HT-29 (cell line): Measurements from ENCODE around the gene TPD52L1. TPM values are rescaled to one million over a fixed set of nuclear protein-coding genes. Genes with fewer than 3 reads are reported as not detected.

Source experiments
- DNase-seq: peaks from one replicate; pipeline ENCODE4 v3.0.0-alpha.2; 2015; ENCODE audit warnings: low spot score
- total RNA-seq: library from RNA; depleted of rRNA; stranded (reverse); fragments of >200 nt; shearing (Covaris generic); gene quantifications from 2 replicates; pipeline ENCODE4 v1.2.3, GENCODE V29; 2014

The TPD52L1 gene
- total RNA-seq, 1 experiment from 2014 or later, result 56.9 TPM

DNA sequence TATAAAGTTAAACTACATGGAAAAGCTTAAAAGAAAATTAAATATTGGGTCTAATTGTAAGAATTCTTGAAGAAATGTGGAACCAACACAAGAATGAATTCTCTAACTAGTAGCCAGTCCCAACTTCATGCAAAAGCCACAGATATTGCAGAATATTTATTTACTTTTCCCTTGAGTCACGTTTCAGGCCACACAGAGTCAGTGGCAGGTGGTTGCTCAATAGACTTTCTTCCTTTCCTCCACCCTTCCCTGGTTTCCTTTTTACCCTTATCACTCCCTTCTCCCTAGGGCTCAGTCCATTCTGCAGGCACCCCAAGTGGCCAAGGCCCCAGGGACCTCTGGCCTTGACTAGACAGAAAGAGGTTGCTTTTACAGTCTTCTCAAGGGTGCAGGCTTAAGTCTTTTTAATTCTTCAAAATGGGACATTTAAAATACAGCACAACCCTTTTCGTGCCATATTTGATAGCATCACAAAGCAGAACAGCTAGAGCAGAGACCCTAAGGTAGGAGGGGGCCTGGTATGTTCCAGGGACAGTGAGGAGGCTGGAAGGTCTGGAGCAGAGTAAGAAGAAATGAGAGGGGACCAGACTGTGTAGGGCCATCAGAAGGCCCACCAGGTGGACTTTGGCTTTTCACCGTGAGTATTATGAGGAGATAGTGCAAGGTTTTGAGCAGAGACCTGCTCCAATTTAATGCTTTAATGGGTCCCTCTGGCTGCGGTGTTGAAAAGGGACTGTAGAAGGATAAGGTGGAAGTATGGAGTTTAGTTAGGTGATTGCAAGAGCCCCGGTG lies 83.2 kb downstream of the TPD52L1 start:
- no peak for DNase-seq

DNA sequence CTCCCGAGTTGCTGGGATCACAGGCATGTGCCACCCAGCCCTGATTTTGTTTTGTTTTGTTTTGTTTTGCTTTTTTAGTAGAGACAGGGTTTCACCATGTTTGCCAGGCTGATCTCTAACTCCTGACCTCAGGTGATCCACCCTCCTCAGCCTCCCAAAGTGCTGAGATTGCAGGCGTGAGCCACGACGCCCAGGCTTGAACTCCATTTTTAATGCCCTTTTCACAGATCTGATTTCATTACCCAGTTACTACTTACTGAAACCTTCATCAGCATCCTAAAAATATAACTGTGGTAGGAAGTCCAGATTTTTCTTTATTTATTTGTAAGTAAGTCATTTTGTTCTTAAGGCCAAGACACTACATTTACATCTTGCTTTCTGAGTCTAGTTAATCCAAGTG lies 84.2 kb downstream of the TPD52L1 start:
- DNase-seq, result no peak

DNA sequence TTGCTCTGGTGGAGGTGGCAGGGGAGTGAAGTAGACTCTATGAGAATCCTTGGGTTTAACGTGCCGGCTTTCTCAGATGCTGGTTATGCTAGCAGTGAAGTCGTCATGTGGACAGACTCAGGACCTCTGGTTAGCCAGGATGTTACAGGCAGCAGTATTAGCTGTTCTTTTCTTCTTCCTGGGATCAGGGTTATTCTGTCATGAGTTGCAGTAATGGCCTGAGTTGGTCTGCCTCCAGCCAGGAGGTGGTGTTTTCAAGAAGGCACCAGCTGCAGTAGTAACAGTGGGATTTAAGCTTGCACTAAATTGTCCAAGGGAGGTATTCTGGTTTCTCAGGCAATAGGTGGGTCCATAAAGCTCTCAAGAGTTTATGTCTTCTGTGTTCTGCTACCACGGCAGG lies 91.5 kb downstream of the TPD52L1 start:
- DNase-seq, result no peak

DNA sequence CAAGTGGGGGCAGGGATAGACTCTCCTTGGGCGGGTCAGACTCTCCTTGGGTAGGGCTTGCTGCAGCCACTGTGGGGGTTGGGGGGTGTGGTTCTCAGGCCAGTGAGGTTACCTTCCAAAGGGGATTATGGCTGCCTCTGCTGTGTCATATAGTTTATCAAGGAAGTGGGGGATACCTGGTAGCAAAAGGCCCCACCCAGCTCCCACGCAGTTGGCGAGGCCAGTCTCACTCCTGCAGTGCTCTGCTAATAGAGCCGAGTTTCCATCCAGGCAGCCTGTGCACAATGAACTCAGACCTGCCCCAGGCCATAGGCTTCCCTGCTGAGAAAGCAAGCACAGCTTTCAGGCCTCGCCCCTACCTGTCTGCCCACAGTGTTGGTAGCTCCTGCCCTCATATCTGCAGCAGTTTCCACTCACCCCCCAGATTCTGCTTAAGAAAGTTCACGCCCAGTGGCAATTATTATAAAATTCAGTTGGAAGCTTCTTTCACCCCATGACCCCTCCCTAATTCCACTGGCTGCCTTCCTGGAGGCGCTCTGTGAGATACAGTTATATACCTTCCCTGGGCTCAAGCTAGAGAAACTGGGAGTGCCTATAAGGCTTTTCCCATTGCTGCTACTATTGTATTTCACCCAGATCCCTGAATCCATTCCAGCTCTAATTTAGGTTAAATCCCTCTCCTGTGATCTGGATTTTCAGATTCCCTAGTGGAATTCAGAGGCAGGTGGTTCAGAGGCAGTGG lies 92.1 kb downstream of the TPD52L1 start:
- DNase-seq, result no peak

DNA sequence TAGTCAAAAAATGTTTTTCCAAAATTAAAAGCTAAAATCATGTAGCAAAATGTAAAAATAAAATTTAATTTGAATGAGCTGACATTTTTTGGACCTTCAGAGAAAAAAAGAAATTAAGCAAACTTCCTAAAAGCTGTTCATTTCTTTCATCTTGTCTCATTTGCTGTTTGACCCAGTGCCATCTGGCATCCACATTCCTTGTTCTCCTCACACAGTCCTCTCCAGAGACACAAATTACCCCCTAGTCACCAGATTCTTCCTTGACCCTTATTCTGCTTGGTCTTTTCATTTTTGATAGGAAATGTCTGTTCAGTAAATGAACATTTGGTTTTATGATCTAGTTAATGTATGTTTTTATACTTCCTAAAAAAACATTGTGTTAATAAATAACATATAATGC lies 93.0 kb downstream of the TPD52L1 start:
- no peak for DNase-seq

DNA sequence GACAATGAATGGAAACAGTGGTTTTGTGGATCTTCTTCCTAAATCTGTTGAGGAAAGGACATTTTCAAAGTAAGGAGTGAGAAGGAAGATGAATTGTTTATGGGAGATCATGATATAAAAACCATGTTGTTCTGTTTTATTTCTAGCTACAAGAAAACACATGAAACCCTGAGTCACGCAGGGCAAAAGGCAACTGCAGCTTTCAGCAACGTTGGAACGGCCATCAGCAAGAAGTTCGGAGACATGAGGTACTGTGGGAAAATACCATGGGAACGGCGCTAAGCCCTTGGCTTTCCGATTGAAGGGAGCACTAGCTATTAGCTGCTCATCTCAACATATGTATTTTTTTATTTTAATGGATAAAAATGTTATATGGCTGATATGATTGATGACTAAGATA lies 94.6 kb downstream of the TPD52L1 start:
- no peak for DNase-seq

DNA sequence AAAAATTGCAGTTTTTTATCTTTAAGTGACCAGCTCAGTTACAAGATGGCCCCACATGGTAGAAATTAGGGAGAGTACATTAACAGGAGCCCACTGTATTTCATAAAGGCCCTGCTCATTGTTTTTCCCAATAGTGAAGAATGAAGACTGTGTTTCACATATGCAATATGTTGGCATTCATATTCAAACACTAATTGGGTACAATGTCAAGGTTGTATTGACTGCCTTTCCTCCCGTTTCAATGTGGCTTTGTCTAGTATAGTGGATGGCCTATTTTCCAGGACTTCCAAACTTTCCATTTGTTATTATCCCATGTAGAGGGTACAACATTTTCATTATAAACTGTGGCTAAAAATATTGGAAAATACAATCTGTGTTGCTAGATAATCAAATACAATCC lies 96.9 kb downstream of the TPD52L1 start:
- no peak for DNase-seq

DNA sequence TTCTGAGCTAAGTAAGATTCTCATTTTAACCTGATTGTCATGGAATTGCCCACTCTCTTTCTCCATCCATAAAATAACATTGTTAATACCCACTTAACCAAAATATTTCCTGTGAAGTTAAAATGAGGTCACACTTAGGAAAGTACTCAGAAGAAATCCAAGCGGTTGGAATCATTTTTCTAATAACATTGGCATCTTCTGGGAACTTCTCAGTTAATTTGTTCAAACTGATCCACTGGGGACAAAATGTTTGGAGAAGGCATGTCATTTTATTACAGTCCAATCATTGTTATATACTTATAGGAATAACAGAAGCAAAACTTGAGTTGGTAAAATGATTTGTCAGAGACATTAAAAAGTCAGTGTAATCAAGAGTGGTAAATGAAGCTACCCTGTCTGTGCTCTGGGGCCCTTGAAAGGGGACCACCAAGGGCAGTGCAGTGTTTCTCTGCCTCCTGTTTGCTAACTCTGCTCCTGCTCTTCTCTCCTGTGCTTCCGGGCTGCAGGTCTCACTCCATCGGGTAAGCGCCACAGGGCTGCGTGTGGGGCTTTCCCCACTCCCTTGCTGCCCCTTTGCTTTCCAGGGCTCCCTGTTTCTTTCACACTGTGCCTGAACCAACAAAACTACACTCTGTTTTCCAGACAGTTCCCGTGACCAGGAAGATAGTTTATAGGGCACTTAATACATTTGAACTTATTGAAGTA lies 98.1 kb downstream of the TPD52L1 start:
- no peak for DNase-seq

DNA sequence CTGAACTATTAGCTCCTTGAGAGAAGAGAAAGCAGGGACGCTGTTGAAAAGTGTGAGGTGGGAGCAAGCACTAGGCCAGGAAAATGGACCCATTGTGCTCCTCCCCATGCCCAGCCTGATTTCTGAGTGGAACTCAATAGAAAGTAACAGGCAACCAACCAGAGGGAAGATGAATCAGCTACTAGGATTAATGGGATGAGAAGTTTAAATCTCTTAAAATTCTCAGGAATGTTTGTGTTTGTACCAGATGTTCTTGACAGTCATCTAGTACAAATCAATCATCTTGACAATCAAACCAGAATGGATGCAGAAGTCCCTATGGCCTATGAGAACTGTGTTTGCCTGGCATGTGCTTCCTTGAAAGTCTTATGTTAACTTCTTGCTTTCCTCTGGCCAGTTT lies 99.3 kb downstream of the TPD52L1 start:
- no peak for DNase-seq

DNA sequence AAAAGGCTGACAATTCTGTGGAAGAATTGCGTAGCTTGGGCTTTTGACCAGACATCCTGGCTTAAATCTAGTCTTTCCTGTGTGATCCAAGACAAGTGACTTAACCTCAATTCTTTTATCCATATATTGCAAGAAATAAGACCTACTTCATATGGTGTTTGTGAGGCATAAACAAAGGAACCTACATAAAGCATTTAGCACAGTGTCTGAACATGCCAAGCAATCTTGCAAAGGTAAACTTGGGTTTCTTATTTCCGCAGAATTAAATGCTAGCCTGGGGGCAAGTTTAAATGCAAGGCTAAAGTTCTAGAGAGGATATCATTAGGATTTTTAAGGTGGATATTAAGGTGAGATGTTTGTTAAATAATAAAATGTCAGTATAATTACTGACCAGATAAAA lies 100.3 kb downstream of the TPD52L1 start:
- no peak for DNase-seq

DNA sequence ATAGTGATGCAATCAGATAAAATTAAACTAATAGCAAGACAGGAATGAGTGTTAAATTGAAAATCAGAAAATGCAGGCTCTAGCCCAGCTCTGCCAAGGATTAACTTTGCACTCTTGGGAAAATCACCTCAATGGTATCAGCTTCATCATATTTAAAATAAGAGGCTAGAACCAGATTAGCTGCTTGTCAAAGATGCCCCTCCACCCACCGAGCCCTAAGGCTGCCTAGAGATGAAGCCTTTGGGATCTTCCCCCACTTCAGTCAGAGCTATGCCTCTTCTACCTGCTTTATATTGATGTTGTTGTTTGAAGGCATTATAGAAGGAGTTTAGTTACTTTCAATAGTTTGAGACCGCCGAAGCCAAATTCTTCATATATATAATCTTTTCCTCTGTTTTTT lies 100.7 kb downstream of the TPD52L1 start:
- DNase-seq, result no peak

DNA sequence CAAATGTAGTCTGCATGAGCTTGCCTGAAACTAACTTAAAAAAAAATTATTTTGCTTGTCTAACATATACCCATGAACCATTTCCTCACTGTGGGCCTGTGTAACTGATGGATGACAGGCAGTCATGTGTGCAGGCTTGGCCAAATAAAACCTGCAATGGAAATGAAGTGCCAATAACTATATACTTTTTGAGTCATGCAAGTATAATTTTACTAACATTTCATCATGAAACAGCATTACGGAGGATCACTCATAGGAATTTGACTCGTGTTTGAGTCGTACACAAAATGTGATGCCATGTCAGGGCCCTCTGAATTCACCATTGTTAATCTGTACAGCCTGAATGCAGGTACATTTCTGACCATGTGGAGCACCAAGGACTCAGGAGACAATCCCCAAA lies 101.6 kb downstream of the TPD52L1 start:
- no peak for DNase-seq

DNA sequence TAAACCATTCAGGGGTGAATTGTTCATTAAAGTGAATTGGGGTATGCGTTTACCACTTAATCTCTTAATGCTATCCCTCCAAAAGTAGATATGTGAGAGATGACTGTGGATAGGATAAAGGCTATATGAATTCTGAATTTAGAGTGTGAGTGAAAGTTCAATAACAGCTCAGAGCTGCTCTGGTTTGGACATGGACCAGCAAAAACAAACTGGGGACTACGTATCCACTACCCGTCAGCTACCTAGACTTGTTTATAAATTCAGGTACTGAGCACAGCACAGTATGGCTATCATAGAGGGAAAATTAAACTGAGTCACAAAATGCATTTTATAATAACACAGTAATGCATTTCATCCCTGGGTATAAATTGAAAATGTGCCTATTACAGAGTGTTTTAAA lies 103.8 kb downstream of the TPD52L1 start:
- DNase-seq, result no peak

DNA sequence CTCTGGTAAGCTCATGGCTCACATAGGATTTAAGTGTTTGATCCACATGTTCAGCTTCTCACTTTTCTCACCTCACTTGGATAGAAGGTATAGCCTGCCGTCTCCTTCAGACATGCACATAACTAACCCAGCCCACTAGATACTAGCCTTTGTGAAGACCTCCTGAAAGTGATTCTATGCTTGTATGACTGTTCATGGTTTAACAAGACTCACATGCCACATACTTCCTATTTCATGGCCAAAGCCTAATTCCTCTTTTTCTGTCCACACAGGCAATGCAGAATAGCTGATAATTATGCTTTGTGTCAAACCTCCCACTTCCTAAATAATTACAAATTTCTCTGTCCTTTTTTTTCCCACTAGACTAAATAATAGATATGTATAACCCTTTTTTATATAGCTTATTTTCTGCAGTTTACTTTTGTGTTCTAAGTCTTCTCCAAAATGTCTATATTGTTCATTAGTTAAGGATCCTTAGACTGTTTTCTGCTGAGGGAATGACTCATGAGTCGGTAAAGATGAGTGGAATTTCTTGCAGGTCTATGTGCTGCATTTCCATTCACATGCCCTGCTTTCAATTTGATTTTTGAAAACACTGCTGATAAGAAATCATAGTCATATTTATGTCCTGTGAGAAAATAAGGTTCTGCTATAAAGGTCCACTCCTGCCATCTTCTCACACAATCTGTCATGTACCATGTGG lies 105.2 kb downstream of the TPD52L1 start:
- no peak for DNase-seq

DNA sequence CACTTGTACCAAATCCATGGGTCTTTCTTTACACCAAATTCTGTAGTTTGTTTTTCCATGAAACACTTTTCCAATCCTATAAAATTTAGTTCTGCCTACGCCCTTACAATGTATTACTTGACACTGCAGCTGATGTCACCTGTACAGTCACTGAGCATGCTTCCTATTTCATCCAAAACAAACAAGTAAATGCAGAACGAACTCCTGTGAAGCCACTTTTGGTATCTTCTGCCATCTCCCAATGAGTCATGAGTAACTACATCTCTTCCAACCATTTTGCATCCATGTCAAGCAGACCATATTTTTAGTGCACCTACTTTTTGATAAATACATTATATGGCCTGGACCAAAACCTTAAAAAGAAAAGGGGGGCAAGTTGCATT lies 105.8 kb downstream of the TPD52L1 start:
- DNase-seq, result no peak

DNA sequence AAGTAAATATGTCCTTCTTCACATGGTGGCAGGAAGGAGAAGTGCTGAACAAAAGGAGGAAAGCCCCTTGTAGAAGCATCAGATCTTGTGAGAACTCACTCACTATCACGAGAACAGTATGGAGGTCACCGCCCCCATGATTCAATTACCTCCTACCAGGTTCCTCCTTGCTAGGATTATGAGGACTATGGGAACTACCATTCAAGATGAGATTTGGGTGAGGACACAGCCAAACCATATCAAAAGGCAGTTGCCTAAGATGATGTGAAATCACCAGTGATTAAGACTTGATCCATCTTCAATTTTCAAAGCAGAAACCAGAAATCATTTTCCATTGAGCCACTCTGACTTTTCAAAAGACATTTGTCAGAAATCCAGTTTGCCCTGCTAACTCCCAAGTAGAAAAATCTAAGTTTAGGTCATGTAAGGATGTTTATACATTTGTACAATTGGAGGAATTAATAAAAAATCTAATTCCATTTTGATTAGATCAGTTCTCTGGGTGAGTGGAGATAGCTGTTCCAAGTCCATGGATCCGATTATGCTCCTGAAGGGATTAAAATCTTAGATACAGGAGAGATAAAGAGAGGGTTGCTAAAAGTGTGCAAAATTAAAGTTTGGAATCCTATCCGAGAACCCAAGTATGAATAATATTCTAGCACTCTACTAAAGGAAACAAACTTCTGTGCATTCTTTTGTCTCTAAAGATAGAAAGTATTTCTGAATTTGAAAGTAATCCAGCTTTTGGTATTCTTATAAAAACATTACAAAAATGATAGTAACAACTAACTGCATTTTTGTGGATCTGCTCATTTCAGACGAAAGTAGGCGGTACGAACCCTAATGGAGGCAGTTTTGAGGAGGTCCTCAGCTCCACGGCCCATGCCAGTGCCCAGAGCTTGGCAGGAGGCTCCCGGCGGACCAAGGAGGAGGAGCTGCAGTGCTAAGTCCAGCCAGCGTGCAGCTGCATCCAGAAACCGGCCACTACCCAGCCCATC lies 108.7 kb downstream of the TPD52L1 start:
- no peak for DNase-seq

DNA sequence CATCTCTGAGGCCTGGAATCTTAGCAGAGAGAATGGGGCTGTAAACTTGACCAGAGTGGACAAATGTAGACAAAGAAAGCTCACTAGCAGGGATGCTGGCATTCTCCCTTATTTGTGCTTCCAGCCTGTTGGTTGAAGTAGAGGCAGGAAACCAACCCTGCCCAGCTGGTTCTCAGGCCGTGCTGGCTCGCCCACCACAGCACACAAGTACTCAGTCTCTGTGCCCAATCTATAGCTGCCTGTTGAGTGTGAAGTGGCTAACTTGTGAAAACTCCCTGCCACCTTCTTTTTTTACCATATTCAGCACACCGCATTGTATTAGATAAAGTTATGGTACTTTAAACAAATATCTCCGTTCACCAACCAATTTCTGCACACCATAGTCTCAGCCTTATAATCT lies 110.9 kb downstream of the TPD52L1 start:
- no peak for DNase-seq

DNA sequence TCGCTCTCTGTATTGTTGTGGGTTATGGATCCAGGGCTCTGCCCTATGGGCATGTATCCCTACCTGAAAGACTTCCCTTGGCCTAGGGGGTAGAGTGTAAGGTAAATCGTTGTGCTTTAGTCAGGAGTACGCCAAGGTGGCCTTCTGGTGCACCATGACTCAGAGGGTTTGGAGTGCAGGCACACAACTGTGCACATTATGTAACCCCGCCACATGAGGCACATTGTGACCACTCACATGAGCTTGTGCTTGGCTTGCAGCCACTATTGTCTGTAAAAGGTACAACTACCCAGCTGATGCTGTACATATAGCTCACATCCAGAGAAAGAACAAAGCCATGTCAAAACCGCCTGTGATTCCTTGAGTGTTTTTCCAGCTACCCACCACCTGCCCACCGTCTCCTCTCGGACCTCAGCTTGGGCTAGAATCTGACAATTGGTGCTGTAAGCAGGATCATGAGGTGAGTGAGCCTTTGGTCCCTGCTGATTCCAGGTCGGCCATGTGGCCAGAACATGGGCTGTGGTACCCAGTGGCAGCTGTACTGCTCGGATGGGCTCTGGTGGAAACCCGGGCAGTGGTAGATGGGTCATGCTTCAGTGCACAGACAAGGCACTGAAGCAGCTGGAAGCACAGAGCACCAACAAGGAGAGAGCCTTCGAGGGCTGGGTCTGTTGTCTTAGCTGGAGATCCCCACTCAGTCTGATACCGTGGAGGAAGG lies 114.4 kb downstream of the TPD52L1 start:
- no peak for DNase-seq

DNA sequence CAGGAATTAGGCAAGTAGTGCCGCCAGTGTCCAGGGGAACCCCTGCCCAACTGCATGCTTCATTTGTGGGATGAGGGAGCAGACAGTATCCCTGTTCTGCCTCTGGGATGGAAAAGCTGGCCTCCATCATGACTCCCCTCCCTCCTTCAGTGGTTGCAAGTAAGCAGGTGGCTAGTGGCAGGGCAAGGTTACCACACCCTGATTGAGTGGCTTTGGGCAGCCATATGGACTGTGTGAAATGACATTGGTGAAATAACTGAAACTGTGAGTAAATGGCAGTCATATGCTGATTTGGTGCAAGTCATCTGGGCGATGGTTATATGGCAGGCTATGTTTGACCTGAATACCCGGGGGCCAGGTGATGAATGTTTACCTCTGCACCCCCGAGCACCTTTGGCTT lies 115.2 kb downstream of the TPD52L1 start:
- no peak for DNase-seq

DNA sequence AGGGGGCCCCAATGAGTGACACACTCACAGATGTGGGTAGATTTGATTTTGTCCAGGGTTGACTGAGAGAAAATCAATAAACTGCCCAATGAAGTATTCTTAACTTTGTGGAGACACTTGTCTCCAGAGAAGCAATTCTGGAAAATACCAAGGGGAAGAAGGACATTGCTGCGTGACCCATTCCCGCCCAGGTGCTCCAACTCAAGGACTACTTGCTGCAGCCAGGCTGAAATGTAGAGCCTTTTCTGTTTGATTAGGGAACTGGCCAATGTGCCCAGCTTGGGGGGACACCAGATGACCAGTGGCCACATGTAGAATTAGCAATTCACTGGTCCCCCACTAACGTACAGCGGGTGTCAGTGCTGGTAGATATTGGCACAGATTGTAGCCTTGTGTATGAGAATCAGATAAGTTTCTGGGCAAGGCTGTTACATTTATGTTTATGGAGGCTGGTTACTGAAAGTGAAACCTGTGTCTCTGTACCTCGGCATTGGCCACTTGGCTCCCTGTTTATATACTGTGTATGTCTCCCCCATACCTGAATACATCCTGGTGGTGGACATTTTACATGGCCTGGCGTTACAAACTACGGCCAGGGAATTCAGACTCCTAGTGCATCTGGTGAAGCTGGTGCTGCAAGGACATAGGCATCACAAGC lies 115.9 kb downstream of the TPD52L1 start:
- no peak for DNase-seq
